ENCODE results near the gene POLR3A.

Gene POLR3A

GRCh38 chr10:78045237-78045636 lies 15.9 kb upstream of the POLR3A start:
- H3K36me3 ChIP-seq, result peaks cover 30% of the 10 kb centered on the region
- H3K27me3 ChIP-seq, result no peaks in the 10 kb centered on the region
- H3K4me3 ChIP-seq (ENCODE audit: low read depth in 1 of 2, low read length in 1 of 2), result no peak overlapping the region
- H3K4me1 ChIP-seq (ENCODE audit: control insufficient read depth in 1 of 2, insufficient read depth in 1 of 2, low read depth in 1 of 2, low read length in 1 of 2), result no peaks in the 10 kb centered on the region
- H3K27ac ChIP-seq, result no peak overlapping the region
- TF ChIP-seq CTCF (IDR thresholded peaks at IDR 0.05), result no peak
- no peaks in the 10 kb centered on the region for H3K9me3 ChIP-seq

- no peaks in the 10 kb centered on the region for H3K4me1 ChIP-seq (ENCODE audit: control insufficient read depth in 1 of 2, insufficient read depth in 1 of 2, low read depth in 1 of 2, low read length in 1 of 2)
- peaks cover 36% of the 10 kb centered on the region for H3K36me3 ChIP-seq
- no peak overlapping the region for H3K27ac ChIP-seq
- no peak overlapping the region for H3K4me3 ChIP-seq (ENCODE audit: low read depth in 1 of 2, low read length in 1 of 2)
- no peaks in the 10 kb centered on the region for H3K27me3 ChIP-seq
- H3K9me3 ChIP-seq, result no peaks in the 10 kb centered on the region
- TF ChIP-seq CTCF (IDR thresholded peaks at IDR 0.05), result no peak
Measured at GRCh38 chr10:78044699-78045098, 15.4 kb upstream of the POLR3A start.

- H3K4me1 ChIP-seq (ENCODE audit: control insufficient read depth in 1 of 2, insufficient read depth in 1 of 2, low read depth in 1 of 2, low read length in 1 of 2), result no peaks in the 10 kb centered on the region
- no peak overlapping the region for H3K4me3 ChIP-seq (ENCODE audit: low read depth in 1 of 2, low read length in 1 of 2)
- no peak overlapping the region for H3K27ac ChIP-seq
- peaks cover 41% of the 10 kb centered on the region for H3K36me3 ChIP-seq
- H3K27me3 ChIP-seq, result no peaks in the 10 kb centered on the region
- TF ChIP-seq CTCF (IDR thresholded peaks at IDR 0.05), result no peak
- no peaks in the 10 kb centered on the region for H3K9me3 ChIP-seq
Measured at GRCh38 chr10:78044179-78044578, 14.9 kb upstream of the POLR3A start.

GRCh38 chr10:78042752-78043104 lies 13.4 kb upstream of the POLR3A start:
- no peak overlapping the region for H3K27ac ChIP-seq
- H3K27me3 ChIP-seq, result no peaks in the 10 kb centered on the region
- no peaks in the 10 kb centered on the region for H3K4me1 ChIP-seq (ENCODE audit: control insufficient read depth in 1 of 2, insufficient read depth in 1 of 2, low read depth in 1 of 2, low read length in 1 of 2)
- peaks cover 56% of the 10 kb centered on the region for H3K36me3 ChIP-seq
- no peak for TF ChIP-seq CTCF (IDR thresholded peaks at IDR 0.05)
- no peaks in the 10 kb centered on the region for H3K9me3 ChIP-seq
- H3K4me3 ChIP-seq (ENCODE audit: low read depth in 1 of 2, low read length in 1 of 2), result no peak overlapping the region

- no peak for TF ChIP-seq CTCF (IDR thresholded peaks at IDR 0.05)
- no peaks in the 10 kb centered on the region for H3K27me3 ChIP-seq
- peaks cover 61% of the 10 kb centered on the region for H3K36me3 ChIP-seq
- no peaks in the 10 kb centered on the region for H3K9me3 ChIP-seq
- no peak overlapping the region for H3K4me3 ChIP-seq (ENCODE audit: low read depth in 1 of 2, low read length in 1 of 2)
- no peak overlapping the region for H3K27ac ChIP-seq
- H3K4me1 ChIP-seq (ENCODE audit: control insufficient read depth in 1 of 2, insufficient read depth in 1 of 2, low read depth in 1 of 2, low read length in 1 of 2), result no peaks in the 10 kb centered on the region
Measured at GRCh38 chr10:78042058-78042751, 12.9 kb upstream of the POLR3A start.

Measured in neutrophil (primary cell).